Measurements from ENCODE around the gene S1PR3.

GRCh38 chr9:88990041-88990728 is 1.1 kb upstream of the S1PR3 start:
- TF ChIP-seq CTCF (conservative IDR thresholded peaks at IDR 0.05): no peak
- TF ChIP-seq EZH2 (IDR thresholded peaks at IDR 0.05; ENCODE audit: low read depth): no peak

Data from PC-9 (cell line).